Ascending aorta (tissue), 2 donors: ENCODE data around the gene SLC37A1. TPM values are rescaled to one million over a fixed set of nuclear protein-coding genes. Genes with fewer than 3 reads are reported as not detected.
A peak's percentile ranks its signal among the peaks of the same experiment; 100 is the strongest.

ENCODE experiments used
- DNase-seq, 2 donors: peaks; one replicate each; pipeline ENCODE4 v3.0.0-alpha.2; 2019; ENCODE audit warnings: low spot score in 2 of 2
- H3K27ac ChIP-seq, 2 donors: fragments of 200-600 bp; sonication (generic); one replicate each; pipeline ENCODE4 v1.5.1; 2016 to 2017; ENCODE audit warnings: mild to moderate bottlenecking in 1 of 2
- H3K27me3 ChIP-seq: fragments of 200-600 bp; sonication (generic); one replicate; pipeline ENCODE4 v1.5.1; 2017
- H3K36me3 ChIP-seq, 2 donors: fragments of 200-600 bp; sonication (generic); one replicate each; pipeline ENCODE4 v1.5.1; 2016
- H3K4me1 ChIP-seq, 2 donors: fragments of 200-600 bp; sonication (generic); one replicate each; pipeline ENCODE4 v1.5.1; 2016 to 2017; ENCODE audit warnings: mild to moderate bottlenecking in 1 of 2
- H3K4me3 ChIP-seq, 2 donors: fragments of 200-600 bp; sonication (generic); one replicate each; pipeline ENCODE4 v1.5.1; 2016 to 2017; ENCODE audit warnings: mild to moderate bottlenecking in 1 of 2
- H3K9me3 ChIP-seq, 2 donors: fragments of 200-600 bp; sonication (generic); one replicate each; pipeline ENCODE4 v1.5.1; 2016
- intact Hi-C: fragments of 100-400 bp; cut with DNase I; formaldehyde crosslinking; loops from one replicate; pipeline ENCODE4 v1.15.1; 2023
- total RNA-seq: library from RNA; depleted of rRNA; stranded (reverse); fragments of >200 nt; gene quantifications from one replicate; pipeline ENCODE4 v1.1.0, GENCODE V29; 2016
- TF ChIP-seq, protein P1 (sequence below), 3 experiments: fragments of 200-600 bp in 2 of 3; fragments of 450-650 bp in 1 of 3; sonication (generic) in 2 of 3; IDR thresholded peaks; one replicate each; pipeline ENCODE4 v1.5.1; 2016 to 2019; ENCODE audit warnings: antibody characterized with exemption in 3 of 3, mild to moderate bottlenecking in 1 of 3, moderate library complexity in 1 of 3

The SLC37A1 gene
- total RNA-seq, 1 donor from 2014 or later: 8.7 TPM

DNA sequence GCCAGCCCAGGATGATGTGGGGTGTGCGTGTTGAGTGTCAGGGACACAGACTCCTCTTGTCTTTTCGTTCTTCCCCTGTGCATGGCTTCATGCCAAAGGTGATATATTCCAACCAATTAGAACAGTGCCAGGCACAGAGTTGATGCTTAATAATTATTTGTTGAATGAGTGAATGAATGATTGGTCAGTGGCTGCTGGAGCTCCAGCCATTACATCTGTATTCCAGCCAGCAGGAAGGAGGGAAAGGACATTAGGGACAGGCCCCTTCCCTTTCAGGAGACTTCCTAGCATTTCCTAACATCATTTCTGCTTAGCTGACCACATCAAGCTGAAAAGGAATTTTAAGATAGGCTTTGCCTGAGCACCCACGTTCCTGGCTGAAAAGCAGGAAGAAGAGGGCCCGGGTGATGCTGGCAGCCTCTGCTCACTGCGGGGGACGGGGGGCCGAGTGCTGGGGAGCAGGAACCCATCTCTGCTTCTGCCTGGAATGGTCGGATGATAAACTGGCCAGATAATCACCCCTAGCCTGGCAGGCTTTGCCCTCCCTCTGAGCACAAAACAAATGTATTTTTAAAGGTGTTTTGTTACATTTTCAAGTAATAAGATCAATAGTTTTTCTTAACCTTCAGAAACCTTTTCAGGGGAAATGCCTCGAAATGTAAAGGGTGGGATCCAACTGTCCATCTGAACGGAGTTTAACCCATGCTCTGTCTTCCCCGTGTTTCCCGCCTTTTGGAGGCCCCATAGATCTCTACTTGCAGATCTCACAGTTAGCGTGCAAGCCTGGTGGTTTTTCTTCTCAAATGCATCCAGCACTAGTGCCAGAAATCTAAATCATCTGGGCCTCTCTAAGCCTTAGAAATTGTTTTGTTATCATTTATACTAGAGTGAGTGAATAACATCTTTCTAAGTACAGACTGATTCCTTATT lies 39.0 kb downstream of the SLC37A1 start:
- Histone ChIP-seq H3K27ac (no peak overlapping the region), H3K36me3 (peaks cover 25 to 33% of the 10 kb centered on the region in 2 donors), H3K4me1 (no peaks in the 10 kb centered on the region), H3K9me3 (no peaks in the 10 kb centered on the region), H3K4me3 (no peak overlapping the region), H3K27me3 (no peaks in the 10 kb centered on the region)
- intact Hi-C loops: no loop called here
- TF ChIP-seq, protein P1, sequence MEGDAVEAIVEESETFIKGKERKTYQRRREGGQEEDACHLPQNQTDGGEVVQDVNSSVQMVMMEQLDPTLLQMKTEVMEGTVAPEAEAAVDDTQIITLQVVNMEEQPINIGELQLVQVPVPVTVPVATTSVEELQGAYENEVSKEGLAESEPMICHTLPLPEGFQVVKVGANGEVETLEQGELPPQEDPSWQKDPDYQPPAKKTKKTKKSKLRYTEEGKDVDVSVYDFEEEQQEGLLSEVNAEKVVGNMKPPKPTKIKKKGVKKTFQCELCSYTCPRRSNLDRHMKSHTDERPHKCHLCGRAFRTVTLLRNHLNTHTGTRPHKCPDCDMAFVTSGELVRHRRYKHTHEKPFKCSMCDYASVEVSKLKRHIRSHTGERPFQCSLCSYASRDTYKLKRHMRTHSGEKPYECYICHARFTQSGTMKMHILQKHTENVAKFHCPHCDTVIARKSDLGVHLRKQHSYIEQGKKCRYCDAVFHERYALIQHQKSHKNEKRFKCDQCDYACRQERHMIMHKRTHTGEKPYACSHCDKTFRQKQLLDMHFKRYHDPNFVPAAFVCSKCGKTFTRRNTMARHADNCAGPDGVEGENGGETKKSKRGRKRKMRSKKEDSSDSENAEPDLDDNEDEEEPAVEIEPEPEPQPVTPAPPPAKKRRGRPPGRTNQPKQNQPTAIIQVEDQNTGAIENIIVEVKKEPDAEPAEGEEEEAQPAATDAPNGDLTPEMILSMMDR (IDR thresholded peaks at IDR 0.05): no peak
- peak in 1 of 2 donors; percentile 34 for DNase-seq

DNA sequence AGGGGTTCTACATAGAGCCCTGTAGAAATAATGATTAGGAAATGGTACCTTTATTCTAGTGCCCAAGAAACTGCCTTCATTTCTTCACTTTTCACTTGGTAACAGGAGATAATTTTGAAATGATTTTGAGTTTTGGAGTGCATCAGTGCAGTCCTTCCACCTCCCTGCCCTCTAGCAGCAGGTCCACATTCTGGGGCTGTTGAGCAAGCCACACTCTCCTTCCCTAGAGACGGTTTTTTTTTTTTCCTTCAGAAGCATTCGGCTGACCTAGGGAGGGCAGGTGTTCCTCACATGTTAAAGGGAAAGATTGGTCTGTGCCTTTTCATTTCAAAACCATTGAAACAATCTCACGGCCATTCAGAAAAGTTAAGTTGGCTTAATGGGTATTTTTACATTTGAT lies 39.8 kb downstream of the SLC37A1 start:
- H3K9me3 ChIP-seq: no peaks in the 10 kb centered on the region
- H3K27me3 ChIP-seq: no peaks in the 10 kb centered on the region
- no peak for DNase-seq
- H3K4me1 ChIP-seq: no peaks in the 10 kb centered on the region
- no peak overlapping the region for H3K4me3 ChIP-seq
- H3K36me3 ChIP-seq: peaks cover 18 to 28% of the 10 kb centered on the region in 2 donors
- TF ChIP-seq, protein P1 (IDR thresholded peaks at IDR 0.05): no peak
- H3K27ac ChIP-seq: no peak overlapping the region
- intact Hi-C loops: no loop called here

DNA sequence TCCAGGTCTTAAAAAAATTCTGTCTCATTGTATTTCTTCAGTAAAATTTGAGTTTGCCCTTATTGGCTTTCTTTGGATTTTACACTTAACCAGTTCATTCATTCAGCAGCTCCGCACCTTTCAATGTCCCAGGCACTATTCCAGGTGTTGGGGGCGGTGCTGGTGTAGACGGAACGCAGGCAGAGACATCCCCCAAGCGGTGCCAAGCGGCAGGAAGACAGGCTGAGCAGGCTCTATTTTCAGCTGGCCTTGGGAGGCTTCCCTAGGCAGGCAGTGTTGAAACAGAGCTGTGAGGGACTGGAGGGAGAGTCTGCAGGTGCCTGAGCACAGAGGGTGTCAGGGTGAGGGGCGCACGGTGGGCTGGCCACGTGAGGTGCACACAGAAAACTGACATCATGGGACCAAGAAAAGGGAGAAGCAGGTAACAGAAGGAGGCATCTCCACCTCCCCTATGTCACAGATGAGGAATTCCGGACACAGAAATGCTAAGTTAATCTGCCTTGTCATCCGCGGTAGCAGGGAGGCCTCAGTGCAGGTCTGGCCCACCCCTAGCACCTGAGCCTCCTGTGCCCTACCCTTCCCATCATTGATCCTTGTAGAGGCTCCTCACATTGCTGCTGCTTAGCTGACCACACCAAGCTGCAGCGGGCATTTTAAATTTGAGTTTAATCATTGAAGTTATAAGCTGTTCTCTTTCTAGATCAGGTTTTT lies 40.8 kb downstream of the SLC37A1 start:
- intact Hi-C loops: no loop called here
- DNase-seq: peak in 1 of 2 donors; percentile 49
- no peak overlapping the region for H3K27ac ChIP-seq
- H3K4me3 ChIP-seq: no peak overlapping the region
- peaks cover 18 to 29% of the 10 kb centered on the region in 2 donors for H3K36me3 ChIP-seq
- H3K4me1 ChIP-seq: no peaks in the 10 kb centered on the region
- TF ChIP-seq, protein P1 (IDR thresholded peaks at IDR 0.05): no peak
- no peaks in the 10 kb centered on the region for H3K27me3 ChIP-seq
- H3K9me3 ChIP-seq: no peaks in the 10 kb centered on the region

DNA sequence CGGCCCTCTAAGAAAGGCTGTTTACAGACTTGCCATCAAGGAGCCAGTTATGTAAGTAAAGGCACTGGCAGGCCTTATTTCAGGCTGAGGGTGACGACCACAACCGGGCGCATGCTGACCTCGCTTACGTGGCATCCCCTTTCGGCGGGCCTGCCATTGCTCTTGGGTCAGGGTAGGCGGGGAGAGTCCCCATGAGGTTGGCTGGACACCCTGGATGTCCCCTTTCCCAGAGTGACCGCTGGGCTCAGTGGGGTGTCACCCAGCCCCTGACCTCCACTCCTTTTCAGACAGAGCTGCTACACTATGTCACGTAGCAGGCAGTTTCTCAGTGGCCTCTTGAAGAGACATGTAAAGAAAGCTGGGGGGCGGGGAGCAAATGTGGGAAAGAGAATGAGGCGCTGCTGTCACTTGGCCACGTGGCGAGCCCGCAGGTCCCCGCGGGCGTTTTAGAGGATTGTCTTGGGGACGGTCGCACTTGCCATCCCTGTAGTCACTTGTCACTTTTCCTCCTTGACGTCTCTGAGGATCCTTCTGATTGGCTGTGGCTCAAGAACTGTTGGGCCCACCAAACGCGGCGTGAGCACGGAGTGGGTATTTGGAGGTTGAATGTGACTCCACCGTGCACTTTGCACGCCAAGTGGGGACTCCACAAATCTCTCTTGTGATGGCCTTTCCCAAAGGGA lies 42.2 kb downstream of the SLC37A1 start:
- intact Hi-C loops: no loop called here
- Histone ChIP-seq H3K4me3 (no peak overlapping the region), H3K27me3 (no peaks in the 10 kb centered on the region), H3K27ac (no peak overlapping the region), H3K36me3 (peaks cover 15 to 29% of the 10 kb centered on the region in 2 donors), H3K4me1 (no peaks in the 10 kb centered on the region), H3K9me3 (no peaks in the 10 kb centered on the region)
- TF ChIP-seq, protein P1 (IDR thresholded peaks at IDR 0.05): no peak
- DNase-seq: peak in 1 of 2 donors; percentile 38

DNA sequence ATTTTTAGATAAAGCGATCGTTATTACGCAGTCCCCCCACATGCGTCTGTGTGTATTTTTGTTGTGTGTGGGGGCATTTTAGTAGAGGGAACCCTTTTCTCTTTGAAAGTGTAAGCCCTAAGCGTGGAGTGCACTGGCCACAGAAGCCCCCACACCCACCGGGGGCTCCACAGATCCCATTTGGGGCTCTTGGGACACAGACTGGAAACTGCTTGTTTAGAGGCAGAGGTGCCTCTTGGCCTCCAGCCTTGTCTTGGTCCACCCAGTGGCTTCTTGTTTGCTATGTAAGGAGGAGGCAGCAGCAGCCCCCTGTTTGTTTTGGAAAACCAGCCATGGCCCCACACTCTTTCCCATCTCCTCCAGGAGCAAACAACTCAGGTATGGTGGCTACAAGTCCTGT lies 42.8 kb downstream of the SLC37A1 start:
- H3K27me3 ChIP-seq: no peaks in the 10 kb centered on the region
- H3K36me3 ChIP-seq: peaks cover 15 to 29% of the 10 kb centered on the region in 2 donors
- H3K27ac ChIP-seq: no peak overlapping the region
- no peaks in the 10 kb centered on the region for H3K9me3 ChIP-seq
- no peak for DNase-seq
- intact Hi-C loops: no loop called here
- H3K4me1 ChIP-seq: no peaks in the 10 kb centered on the region
- TF ChIP-seq, protein P1 (IDR thresholded peaks at IDR 0.05): no peak
- H3K4me3 ChIP-seq: no peak overlapping the region
